Activated CD4-positive, alpha-beta T cell treated with anti-CD3 and anti-CD28 coated beads, Interleukin-2, amount 50 U/mL, for 48 hours (primary cell): ENCODE data around the gene SPAAR.
A peak's percentile ranks its signal among the peaks of the same experiment; 100 is the strongest.
"Not testable (repeated sequence)": the region's sequence is repeated elsewhere in the genome, so short reads cannot be mapped to it uniquely, and the experiment has no call there.

Source experiments
- DNase-seq, 2 experiments: peaks; one replicate each; pipeline ENCODE4 v3.0.0-alpha.2; 2020

The SPAAR gene

DNA sequence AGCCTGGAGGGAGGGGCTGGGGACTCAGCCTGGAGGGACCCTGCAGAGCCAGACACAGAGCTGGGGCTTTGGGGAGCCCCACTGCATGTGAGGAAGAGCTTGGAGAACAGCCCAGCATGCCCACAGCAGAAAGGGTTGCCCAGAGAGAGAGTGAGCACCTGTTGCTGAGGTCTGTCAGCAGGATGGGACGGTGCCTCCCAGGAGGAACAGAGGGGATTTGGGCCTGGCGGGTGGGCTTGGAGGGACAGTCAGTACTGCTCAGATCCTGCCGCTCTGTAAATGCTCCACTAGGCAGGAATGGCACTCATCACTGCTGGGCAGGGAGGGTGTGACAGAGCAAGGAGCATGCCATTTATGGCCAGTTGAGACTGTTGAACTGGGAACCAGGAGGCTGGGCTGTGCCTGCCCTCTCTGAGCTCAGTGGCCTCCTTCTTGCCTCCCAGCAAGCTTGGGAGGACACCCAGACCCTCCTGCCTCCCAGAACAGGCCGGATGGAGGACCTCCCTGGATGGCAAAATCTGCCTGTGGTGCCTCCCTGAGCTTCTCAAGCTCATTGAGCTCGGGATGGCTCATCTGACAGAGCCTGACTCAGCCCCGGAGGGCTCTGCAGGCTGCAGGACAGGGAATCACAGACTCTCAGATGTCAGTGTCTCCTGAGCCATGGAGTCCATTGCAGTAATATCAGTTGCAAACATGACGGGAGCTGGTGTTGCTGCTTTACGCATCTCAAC lies 4.1 kb upstream of the SPAAR start:
- no peak for DNase-seq

DNA sequence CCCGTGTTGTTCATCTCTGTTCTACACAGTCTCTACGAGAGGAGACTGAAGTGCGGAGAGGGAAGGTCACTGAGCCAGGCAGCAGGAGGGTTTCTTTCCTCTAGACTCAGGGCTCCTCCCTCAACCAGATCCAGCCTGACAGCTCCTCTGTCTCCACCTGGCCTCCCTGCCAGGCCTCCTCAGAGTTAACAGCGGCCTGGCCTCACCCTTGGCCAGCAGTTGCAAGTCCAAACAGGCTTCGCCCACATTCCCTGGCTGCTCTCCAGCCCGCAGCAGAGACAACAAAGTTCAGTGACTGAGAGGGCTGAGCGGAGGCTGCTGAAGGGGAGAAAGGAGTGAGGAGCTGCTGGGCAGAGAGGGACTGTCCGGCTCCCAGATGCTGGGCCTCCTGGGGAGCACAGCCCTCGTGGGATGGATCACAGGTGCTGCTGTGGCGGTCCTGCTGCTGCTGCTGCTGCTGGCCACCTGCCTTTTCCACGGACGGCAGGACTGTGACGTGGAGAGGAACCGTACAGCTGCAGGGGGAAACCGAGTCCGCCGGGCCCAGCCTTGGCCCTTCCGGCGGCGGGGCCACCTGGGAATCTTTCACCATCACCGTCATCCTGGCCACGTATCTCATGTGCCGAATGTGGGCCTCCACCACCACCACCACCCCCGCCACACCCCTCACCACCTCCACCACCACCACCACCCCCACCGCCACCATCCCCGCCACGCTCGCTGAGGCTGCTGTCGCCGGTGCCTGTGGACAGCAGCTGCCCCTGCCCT lies 3.2 kb upstream of the SPAAR start, which contains the start of gene HRCT1:
Gene HRCT1, plus strand, starts transcription at position 291 of the 768 bp plus-strand sequence. Its CDS starts 86 bp downstream, at position 377.
- no peak for DNase-seq

DNA sequence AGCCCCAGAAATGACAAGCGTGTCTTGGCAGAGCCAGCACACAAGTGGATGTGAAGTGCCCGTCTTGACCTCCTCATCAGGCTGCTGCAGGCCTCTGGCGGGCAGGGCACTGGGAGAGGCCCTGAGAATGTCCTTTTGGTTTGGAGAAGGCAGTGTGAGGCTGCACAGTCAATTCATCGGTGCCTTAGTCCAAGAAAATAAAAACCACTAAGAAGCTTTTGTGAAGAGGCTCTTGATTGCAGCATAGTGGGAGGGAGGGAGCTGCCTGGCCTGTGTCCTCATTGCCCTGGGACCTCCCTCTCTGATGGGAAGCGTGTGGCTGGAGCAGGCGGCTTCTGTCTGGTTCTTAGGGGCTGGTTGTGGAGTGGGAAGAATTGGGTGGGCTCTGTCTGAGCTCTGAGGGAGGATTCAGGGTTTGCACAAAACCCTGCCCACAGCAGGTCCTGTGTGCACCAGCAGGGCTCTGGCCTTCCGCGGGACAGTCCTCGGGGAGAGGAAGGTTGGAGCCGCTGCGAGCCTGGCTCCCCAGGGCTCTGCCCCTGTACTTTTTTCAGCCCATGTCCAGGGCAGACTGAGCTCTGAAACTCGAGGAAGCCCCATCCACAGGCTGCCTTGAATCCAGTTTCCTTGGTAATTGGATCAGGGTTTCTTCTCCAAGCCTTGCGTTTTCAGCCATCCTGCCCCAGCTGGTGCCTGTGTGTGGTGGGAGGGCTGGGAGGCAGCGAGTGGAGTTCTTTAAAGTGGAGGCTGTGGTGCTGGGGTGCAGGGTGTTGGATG lies 2.2 kb upstream of the SPAAR start:
- no peak for DNase-seq

DNA sequence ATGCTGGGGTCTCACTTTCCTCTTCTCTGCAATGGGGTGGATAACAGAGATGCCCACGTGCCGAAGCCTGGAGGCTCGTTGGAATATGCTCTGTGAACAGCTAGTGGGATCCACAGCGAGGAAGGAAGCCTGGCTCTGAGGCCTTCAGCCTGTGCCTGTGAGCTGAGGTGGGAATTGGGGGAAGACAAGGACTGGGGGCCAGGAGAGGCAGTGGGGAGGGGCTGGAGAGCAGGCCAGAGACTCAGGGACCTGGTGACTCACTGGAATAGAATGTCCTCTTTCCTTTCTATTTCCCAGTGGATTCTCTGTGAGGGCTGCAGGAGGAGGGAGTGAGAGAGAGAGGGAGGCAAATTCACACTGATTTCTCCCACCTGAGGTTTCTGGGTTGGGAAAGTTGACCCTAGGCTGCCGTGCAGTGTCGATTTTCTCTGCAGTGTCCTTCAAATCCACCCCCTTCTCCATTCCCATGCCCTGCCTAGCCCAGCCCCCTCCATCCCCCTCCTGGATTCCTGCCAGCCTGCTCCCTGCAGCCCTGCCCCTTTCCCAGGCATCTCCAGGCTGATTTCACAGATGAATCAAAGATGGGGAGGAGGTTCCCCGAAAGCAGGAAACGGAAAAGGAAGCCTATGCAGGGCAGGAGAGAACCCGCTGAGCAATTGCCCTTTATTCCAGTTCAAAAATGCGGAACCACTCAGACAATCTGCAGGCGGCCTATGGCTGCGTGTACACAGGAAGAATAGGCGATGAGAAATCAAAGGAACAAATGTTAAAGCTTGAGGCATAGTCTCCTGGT lies 1.4 kb upstream of the SPAAR start:
- no peak for DNase-seq

DNA sequence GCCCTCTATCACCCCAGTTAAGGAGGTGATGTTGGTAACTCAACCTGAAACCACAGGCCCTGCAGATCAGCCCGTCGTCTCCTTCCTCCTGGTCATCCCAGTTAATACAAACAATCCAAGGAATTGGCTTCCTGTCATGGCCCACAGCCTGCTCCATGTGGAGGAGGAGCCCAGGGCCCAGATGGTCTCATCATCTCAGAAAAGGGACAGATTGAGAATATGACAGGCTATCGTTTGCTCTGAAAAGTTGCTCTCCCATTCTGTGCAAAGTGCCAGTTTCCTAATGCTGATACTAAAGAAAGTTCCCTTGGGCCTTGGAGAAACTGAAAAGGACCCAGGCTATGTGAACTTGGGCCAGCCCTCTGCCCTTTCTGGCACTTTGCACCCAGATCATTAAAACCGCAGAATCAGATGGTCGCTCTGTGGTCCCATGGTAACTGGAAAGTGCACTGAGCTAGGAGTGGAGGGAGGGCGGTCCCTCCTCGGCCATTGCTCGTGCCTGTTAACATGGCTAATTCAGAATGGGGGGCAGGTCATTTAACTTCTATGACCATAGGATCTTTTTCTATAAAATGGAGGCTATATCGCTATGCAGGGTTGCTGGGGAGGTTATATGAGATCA lies 675 bp upstream of the SPAAR start:
- DNase-seq = no peak

DNA sequence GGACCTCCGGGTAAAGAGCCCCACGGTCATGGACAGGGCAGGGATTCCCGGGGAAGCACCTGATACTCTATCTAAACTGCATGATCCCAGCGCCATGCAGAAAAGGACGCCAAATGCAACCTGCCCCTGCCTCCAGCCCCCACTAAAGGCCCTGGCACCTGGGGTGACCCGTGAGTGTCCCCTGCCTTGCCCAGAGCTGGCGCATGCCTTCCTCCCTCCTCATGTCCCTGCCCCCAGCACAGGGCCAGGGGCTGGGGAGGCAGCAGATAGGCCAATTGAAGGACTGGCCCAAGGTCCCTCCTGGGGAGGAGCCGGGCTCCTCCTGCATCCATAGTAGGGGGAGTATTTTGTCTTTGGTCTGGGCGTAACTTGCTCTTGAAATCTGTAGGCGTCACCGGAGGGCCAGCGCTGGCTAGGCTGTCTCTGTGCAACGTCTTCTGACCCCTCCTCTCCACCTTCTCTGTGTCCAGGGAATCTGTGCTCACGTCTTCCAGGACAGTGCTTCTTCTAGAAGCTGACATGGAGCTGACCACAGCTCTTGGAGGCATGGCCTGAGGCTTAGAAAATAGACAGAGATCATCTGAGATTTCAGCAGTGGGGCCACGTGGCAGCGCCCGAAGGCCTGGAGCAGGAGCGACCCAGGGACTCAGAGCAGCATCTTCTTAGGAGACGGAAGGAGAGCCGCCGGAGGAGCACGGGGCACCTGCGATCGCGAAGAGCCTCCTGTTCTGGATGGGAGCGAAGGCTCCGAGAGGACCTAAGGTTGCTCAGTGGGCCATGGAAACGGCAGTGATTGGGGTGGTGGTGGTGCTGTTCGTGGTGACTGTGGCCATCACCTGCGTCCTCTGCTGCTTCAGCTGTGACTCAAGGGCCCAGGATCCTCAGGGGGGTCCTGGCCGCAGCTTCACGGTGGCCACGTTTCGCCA lies 660 bp downstream of the SPAAR start:
- no peak for DNase-seq

DNA sequence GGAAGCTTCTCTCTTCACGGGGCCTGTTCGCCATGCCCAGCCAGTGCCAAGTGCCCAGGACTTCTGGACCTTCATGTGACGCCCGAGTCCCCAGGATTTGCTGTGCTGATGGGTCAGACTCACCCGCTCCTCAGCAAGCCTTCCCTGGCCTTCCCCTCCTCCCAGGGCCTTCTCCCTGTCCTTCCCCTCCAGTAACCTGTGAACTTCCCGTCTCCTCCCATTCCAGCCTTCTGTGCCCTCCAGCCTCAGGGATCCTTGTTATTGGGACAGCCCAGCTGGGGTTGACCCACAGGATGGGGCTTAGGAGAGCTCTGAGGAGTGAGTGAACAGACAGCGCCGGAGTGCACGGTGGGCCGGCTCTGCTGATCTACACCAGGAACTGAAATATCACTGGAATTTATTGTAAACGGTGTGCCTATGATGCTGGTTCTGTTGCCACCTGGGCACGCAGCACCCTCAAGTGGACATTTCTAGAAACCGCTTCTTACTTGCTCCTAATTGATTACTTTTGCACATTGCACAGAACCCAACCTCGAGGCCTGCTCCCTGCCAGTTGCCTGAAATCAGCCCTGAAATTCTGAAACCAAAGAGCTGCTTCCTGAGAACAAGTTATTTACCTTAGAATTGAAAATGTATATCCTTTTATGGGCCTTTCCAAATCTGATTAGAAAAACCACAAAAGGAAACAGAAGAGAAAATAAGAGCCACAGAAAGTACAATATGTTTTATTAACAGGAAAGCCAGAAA lies 1.5 kb downstream of the SPAAR start:
- DNase-seq = peak; percentile 47 to 56

DNA sequence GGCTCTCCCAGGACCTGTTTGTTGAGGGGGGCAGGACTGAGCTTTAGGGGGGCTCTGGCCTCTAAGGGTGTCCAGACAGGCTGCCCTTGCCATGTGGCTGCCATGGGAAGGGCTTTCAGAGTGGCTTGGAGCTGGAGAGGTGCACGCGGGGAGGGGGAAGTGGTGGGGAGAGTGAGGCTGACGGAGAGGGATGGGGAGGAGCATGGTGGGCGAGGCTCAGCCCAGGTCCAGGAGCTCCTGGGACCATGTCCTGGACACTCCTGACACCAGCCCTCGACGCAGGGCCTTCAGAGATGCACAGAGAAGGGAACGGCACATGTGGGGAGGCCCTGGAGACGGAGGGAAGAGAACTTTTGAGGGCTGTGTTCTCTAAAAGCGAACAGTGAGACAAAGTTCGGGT lies 2.4 kb downstream of the SPAAR start:
- DNase-seq = no peak

DNA sequence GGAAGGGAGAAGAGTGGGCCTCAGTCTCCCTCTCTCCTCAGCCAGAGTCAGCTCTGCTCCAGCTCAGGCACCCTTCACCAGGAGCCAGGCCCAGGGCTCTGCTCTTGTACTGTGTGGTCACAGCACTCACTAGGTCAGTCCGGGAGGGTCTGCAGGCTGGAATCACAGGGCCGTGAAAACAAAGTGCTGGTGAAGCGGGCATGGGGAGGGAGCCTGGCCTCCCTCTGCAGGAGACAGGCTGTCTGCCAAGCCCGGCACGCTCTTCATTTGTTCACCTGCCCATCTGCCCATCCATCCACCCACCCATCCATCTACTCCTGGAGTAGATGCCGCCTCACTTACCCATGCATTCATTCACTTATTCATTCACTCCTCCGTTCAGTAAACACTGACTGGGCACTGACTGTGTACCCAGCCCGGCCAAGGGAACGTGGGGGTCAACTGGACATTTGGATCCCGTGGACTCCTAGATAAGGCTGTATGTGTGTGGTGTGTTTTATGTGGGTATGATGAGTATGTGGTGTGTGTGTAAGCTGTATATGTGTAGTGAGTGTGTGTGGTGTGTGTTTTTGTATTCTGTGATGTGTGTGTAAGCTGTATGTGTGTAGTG lies 3.6 kb downstream of the SPAAR start:
- DNase-seq = no peak

DNA sequence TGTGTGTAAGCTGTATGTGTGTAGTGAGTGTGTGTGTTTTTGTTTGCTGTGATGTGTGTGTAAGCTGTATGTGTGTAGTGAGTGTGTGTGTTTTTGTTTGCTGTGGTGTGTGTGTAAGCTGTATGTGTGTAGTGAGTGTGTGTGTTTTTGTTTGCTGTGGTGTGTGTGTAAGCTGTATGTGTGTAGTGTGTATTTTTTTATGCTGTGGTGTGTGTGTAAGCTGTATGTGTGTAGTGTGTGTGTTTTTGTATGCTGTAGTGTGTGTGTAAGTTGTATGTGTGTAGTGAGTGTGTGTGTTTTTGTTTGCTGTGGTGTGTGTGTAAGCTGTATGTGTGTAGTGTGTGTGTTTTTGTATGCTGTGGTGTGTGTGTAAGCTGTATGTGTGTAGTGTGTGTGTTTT lies 4.1 kb downstream of the SPAAR start:
- DNase-seq = not testable (repeated sequence)

DNA sequence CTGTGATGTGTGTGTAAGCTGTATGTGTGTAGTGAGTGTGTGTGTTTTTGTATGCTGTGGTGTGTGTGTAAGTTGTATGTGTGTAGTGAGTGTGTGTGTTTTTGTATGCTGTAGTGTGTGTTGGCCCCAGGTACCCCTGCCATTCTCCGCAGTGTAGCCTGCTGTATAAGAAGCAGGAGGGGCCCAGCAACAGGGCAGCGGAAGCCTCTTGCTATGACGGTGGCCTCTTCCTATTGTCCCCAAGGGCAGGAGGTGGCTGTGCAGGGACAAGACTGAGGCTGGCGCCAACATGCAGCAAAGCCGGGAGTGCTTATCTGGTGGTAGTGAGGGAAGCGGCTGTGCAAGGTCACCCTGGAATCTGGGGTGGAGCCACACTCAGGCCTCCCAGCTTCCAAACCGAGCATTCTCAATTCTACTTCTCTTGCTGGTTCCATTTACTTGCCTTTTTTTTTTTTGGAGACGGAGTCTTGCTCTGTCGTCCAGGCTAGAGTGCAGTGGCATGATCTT lies 5.1 kb downstream of the SPAAR start:
- DNase-seq = no peak

DNA sequence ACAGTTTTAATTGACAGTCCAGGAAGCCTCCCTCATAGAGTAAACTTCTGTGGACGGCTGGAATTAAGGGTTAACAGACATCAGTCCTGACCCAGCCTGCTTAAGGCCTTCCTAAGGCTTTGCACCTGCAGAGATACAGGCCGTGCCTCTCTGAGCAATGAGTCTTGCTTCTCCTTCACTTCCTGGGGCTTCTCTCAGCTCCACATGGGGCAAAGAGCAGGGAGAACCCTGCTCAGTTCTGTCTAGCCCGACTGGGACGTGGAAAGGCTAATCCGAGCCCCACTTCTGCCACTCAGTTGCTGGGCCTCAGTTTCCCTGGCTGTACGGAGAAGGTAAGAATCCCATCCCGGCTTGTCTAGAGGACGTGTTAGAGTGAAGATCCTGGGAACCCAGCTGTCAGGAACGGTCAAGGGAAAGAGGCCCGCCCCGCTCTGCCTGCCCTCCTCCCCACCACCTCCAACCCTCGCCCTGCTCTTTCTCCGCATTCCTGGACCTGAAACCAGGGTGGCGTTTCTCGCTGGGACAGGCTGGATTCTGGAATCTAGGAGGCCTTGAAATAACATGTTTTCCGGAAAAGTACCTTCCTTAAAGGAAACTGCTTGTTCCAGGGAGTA lies 6.5 kb downstream of the SPAAR start:
- DNase-seq = no peak

DNA sequence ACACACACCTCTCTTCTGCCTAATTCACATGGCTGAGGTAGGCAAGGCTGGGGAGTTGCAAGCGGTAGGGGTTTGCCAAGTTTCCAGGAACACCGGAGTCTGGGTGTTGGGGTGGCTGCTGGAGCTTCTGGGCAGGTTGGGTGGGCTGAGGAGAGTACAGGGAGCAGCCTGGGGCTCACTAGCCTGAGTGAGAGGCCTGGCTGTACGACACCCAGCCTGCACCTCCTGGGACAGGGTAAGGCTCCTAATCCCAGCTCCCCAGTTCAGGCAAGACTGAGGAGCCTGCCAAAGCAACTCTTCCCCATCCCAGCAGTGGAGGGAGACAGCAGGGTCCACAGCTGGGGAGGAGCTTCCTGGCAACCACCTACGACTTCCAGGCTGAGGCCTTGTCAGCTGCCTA lies 8.0 kb downstream of the SPAAR start:
- DNase-seq = no peak

DNA sequence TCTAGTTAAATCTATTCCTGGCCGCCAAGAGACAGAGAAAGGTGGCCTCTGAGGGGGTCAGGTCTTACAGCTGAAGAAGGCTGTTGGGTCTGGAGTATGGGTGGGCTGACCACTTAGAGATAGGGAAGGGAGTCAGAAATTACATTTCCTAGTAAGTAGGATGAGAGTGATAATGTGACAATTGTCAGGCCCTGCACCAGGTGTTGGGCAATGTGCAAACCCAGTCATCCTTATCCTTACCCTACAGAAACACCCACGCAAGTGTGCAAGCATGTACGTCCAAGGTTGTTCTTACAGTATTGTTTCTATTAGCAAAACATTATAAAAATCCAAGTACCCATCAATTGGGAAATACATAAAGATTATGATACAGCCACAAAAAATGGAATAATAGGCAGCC lies 9.5 kb downstream of the SPAAR start:
- DNase-seq = no peak

DNA sequence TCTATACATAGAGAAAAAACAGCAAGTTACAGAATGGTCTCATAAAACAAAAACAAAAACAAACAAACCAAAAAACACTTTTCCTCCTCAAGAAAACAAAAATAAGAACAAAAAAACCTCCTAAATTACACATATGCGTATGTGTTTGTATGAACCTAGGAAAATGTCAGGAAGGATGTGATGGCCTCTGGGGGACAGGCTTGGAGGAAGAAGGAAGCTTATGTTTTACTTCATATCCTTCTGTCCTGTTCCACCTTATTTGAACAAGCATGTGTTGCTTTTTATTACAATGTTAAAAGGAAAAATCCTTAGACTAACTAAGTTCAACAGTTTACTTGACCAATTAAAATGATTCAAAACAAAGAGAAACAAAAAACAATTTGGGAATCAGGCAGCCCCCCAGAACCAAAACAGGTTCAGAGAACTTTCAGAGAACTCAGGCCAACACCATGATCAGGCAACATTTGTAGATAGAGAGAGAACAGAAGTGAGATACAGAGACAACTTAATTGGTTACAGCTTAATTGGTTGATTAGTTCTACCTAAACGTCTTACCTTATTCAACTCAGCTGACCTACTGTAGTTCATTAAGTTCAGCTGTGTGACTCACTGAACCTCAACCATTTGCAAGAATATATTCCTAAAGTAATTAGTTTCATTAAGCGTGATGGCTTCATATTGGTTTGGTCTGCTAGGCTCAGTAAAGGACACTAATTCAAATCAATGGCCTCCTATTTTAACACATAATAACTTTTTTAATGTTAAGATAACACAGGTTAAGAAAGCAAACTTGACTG lies 10.1 kb downstream of the SPAAR start:
- DNase-seq = no peak

DNA sequence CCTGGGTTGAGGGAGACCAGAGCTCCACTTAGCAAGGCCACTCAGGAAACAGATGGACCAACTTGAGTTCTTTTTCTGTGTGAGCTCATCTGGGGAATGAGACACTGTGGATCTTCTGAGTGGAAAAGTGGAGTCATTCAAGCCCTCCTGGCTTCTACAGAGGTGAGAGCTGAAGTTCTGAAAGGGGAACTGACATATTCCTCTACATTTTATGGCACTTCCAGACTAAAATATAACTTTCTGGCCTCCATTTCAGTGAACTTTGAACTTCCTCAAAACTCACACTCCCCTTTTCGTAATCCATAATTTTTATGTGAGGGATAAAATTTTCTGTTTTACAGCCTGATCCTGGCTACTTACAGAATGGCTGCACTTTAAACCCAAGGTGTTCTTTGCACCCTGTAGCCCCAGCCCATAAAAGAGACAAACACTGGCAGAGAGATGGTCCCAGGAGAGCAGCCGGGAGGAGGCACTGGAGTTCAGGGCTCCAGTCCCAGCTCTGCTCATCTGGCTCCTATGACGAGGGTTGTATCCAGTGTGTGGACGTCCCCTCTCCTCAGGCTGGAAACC lies 10.8 kb downstream of the SPAAR start:
- no peak for DNase-seq

DNA sequence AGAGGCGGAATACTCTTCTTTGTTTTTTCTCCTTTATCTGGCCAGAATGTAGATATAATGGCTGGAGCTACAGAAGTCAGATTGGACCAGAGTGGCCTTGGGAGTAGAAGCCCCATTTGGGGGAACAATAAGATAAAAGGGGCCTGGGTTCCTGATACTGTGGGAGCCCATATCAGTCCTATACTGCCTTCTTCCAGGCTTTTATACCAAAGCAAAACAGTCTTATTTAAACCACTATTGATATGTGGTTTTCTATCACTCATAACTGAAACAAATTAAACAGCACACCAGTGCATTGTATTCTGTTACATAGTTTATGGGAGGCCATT lies 14.3 kb downstream of the SPAAR start:
- DNase-seq = no peak
